Measurements from ENCODE around the gene ZNF407.

GRCh38 chr18:75075429-75075841 lies 477.8 kb downstream of the ZNF407 start:
- TF ChIP-seq GATA2 (IDR thresholded peaks at IDR 0.05; ENCODE audit: low read depth, low read length) (no peak), GATA3 (IDR thresholded peaks at IDR 0.05; ENCODE audit: low read depth, low read length) (no peak)

Data from SH-SY5Y (cell line).